Islet precursor cell (in vitro differentiated cells): ENCODE results near the gene SPG7.

Experiments used
- DNase-seq: peaks from one replicate; pipeline ENCODE4 v3.0.0-alpha.2; 2018

The SPG7 gene

DNA sequence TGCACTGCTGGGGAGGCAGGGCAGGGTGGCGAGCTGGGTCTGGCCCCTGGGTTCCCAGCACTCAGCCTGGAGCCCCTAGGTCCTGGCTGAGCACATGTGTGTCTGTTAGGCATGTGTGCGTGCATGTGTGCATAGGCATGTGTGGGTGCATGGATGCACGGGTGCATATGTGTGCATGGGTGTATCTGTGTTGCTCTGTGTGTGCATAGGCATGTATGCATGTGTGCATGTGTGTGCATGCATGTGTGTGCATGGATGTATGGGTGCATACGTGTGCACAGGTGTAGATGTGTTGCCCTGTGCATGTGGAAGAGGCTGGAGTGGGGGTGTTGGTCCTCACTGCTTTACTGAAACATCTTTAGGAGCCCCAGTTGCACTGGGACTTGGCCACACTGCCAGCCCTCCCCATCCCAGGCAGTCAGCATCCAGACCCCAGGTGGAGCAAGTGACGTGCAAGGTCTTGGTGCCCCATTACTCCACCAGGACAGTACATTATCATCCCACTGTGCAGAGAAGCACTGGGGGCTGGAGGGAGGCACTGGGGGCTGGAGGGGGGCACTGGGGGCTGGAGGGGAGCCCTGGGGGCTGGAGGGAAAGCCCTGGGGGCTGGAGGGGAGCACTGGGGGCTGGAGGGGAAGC is 94.9 kb downstream of the SPG7 start:
- DNase-seq, result no peak

DNA sequence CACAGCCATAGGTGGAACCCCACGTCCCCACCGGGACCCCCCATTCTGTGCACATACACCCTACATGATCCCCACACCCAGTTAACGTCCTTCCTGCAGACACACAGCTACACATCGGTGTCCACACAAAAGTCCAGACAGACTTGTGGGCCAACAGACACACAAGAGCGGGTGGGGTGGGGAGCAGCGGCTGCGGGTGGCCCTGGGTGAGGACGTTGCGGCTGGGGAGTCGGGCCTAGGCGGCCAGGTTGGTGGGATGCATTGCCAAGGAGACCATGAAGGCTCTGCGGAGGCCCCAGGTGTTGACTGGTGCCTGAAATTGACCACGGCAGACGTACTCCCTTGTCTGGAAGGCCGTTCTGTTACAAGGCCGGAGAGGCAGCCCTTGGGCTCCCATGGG is 96.6 kb downstream of the SPG7 start:
- no peak for DNase-seq

DNA sequence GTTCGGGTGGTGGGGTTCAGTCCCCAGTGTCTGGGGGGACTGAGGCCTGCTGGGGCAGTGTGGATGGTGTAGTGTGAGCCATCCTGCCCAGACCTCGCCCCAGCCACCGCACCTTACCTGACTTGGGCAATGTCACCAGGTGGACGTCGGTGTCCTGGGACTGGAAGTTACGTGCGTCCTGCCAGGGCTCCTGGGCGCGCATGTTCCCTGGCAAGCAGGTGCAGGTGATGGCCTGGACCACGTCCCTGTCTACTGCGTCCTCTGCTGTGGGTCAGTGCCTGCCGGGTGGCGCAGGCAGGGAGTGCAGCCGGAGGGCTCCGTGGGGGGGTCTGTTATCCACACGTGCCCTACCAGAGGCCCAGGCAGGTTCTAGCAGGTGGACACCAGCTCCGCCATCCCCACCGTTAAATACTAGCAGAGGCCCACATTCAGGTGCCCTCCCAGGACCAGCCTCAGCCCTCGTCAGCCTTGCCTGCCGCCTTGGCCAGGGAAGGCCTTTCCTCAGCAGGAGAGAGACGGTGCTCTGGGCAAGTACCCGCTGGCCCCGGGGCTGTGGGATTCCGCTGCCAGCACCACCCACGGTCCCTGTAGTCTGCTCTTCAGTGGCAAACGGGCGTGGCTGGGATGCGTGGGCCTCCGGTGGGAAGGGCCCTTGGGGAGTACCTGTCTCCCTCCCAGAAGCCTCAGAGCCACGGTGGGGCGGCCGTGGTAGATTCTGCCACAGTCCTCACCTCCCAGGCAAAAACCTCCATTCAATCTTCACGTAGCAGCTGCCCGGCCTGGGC is 97.2 kb downstream of the SPG7 start:
- no peak for DNase-seq

DNA sequence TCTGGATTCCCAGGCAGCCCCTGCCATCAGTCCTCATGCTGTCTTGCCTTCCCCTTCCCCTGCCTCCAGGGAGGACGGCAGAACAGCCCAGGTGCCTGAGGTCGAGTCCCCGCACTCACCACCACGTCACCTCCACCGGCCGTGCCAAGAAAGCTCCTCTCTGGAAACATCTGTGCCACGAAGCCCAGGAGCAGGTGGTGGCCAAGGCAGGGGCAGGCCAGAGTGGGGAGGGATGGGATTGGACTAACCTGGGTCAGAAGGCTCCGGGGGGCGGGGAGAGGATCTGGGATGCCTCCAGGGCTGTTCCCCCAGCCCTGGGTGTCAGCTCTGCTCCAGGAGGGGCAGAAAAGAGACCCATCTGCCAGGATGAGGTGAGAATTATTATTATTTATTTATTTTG is 97.8 kb downstream of the SPG7 start:
- no peak for DNase-seq
